SJSA1 (cell line): ENCODE data around the gene PCBD1. TPM values are rescaled to one million over a fixed set of nuclear protein-coding genes. Genes with fewer than 3 reads are reported as not detected.

Experiments
- DNase-seq, 2 experiments: peaks; one replicate each; pipeline ENCODE4 v3.0.0-alpha.2; 2015 to 2020; ENCODE audit warnings: low spot score in 2 of 2, low read depth in 1 of 2
- H3K27ac ChIP-seq: fragments of 250-450 bp; sonication (Bioruptor Pico); 2 replicates; pipeline ENCODE4 v1.5.1; 2020; ENCODE audit warnings: mild to moderate bottlenecking, moderate library complexity
- H3K27me3 ChIP-seq: fragments of 250-450 bp; sonication (Bioruptor Pico); replicated peaks from 2 replicates; pipeline ENCODE4 v1.5.1; 2020; ENCODE audit warnings: mild to moderate bottlenecking, moderate library complexity
- H3K36me3 ChIP-seq: fragments of 250-450 bp; sonication (Bioruptor Pico); 2 replicates; pipeline ENCODE4 v1.5.1; 2020; ENCODE audit warnings: mild to moderate bottlenecking
- H3K4me1 ChIP-seq: fragments of 250-450 bp; sonication (Bioruptor Pico); replicated peaks from 2 replicates; pipeline ENCODE4 v1.6.1; 2021; ENCODE audit warnings: mild to moderate bottlenecking
- H3K4me3 ChIP-seq: fragments of 250-450 bp; sonication (Bioruptor Pico); 2 replicates; pipeline ENCODE4 v1.5.1; 2020; ENCODE audit warnings: mild to moderate bottlenecking
- H3K9me3 ChIP-seq: fragments of 250-450 bp; sonication (Bioruptor Pico); replicated peaks from 2 replicates; pipeline ENCODE4 v1.5.1; 2020; ENCODE audit warnings: mild to moderate bottlenecking
- total RNA-seq: library from RNA; depleted of rRNA; stranded (reverse); fragments of >200 nt; shearing (Covaris generic); gene quantifications from 2 replicates; pipeline ENCODE4 v1.2.3, GENCODE V29; 2014

The PCBD1 gene
- total RNA-seq, 1 experiment from 2014 or later, result 32.8 TPM

DNA sequence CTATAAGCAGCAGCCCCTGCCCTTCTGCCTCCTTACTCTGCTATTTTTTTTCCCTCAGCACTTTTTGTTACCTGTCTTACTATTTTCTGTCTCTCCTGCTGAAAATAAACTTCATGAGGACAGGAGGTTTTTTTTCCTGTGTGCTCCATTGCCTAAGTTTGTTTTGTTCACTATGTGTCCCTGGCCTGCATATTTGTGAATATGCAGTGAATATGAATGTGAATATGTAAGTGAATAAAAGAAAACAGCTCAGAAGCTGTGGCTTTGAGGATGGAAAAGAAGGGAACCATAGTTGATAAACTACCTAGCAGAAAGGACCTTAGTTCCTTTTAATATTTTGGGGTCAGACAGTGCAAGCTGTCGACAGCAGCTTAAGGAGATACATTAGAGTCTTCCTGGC is 34.9 kb downstream of the PCBD1 start:
- Histone ChIP-seq H3K4me3 (no peak overlapping the region), H3K36me3 (peaks cover 60% of the 10 kb centered on the region), H3K4me1 (peaks cover 24% of the 10 kb centered on the region), H3K27me3 (no peaks in the 10 kb centered on the region), H3K27ac (no peak overlapping the region), H3K9me3 (no peaks in the 10 kb centered on the region)
- DNase-seq, result no peak

DNA sequence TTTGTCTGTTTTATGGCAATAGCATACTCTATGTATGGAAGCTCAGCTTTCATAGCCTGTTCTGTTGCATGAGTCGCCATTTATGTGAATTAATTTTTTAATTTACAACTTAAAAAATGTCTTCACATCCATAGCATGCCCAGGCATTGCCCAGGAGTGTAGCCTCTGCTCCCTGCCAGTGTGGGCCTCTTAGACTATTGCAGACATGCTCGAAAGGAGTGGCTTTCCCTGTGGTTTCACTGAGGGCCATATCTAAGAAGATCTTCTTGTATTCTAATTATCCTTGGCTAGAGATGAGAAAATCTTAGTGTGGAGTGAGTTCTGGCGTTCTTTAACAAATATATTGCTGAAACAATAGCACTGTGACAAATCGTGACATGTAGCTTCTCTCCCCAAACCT is 35.3 kb downstream of the PCBD1 start:
- Histone ChIP-seq H3K4me1 (peaks cover 27% of the 10 kb centered on the region), H3K27ac (no peak overlapping the region)
- no peak for DNase-seq

DNA sequence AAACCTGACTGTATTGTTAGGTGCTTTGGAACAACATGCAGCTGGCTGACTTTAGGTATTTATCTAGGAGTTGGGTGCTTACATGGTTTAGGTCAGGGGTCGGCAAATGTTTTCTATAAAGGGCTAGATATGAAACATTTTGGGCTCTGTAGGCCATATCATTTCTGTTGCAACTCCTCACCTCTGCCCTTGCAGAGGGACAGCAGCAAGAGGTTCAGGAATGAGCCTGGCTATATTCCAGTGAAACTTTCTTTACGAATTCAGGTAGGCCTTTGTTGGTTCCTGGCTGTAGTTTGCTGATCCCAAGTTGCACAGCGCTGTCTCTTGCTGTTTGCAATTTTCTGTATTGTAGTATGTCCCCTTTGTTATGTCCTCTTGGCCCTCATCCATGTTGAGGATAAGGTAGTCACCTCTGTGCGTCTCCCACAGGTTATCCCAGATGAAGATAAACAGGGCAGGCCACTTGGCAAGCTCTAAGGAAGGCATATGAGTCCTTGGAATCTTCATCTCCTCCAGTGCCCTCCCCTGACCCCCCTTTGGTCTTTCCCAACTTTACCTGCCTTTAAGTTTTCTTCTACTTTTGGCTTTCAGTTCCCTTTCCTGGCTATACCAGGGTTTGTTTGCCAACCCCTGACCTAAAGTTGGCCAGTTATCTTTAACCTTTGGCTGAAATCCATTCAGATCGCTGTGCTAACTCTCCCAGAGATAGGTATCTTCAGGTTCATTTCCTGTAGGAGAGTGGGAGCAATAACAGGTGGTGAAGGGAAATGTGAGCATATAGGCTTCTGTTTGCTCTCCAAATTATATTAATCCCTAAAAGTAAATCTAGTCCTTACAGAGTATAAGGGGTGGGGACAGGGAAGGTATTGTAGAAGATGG is 36.5 kb downstream of the PCBD1 start:
- peaks cover 55% of the 10 kb centered on the region for H3K36me3 ChIP-seq
- H3K27me3 ChIP-seq, result no peaks in the 10 kb centered on the region
- H3K4me3 ChIP-seq, result no peak overlapping the region
- no peak for DNase-seq
- H3K27ac ChIP-seq, result no peak overlapping the region
- H3K4me1 ChIP-seq, result peaks cover 39% of the 10 kb centered on the region
- H3K9me3 ChIP-seq, result no peaks in the 10 kb centered on the region

More for the DNA sequence above, 35.3 kb downstream of the PCBD1 start:
- H3K4me3 ChIP-seq, result no peak overlapping the region
- H3K9me3 ChIP-seq, result no peaks in the 10 kb centered on the region
- no peaks in the 10 kb centered on the region for H3K27me3 ChIP-seq
- H3K36me3 ChIP-seq, result peaks cover 59% of the 10 kb centered on the region

GRCh38 chr10:70850097-70850496 is 38.3 kb downstream of the PCBD1 start:
- DNase-seq, result no peak
- Histone ChIP-seq H3K27ac (peak overlapping the region; percentile 85), H3K4me1 (peaks cover 44% of the 10 kb centered on the region), H3K9me3 (no peaks in the 10 kb centered on the region), H3K4me3 (no peak overlapping the region), H3K36me3 (peaks cover 57% of the 10 kb centered on the region), H3K27me3 (no peaks in the 10 kb centered on the region)

GRCh38 chr10:70849582-70850016 is 38.8 kb downstream of the PCBD1 start:
- Histone ChIP-seq H3K27me3 (no peaks in the 10 kb centered on the region), H3K9me3 (no peaks in the 10 kb centered on the region), H3K27ac (peak overlapping the region; percentile 85), H3K4me1 (peaks cover 44% of the 10 kb centered on the region), H3K4me3 (no peak overlapping the region), H3K36me3 (peaks cover 55% of the 10 kb centered on the region)
- peak; percentile 60 to 88 for DNase-seq

DNA sequence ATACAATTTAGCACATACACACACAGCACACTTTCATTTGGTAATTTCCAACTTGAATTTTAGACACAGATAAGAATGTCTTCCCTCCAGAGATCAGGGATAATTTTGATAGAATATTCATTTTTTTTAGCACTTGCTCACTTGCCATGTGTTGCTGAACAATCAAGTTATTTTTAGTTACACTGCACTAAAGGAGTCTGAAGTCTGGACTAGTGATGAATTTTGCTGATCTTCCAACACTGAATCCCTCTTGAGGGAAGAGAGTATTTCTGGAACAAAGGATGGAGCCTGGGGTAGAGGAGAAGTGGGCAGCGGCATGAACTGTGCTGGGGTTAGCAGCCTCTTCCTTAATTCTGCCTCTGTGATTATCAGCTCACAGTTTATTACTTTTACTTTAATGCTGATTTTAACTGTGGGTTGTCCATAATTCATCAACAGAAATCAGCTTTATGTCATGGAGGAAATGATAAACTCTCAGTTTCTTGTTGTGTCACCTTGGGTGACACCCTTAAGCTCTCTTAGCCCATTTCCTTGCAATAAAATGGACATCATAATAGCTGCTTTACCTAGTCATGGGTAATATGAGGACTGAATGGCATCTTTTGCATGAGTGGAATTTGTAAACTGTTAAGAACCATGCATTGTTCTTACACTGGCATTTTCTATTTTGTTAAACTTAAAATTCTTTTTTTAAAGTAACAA is 40.6 kb downstream of the PCBD1 start:
- Histone ChIP-seq H3K27me3 (no peaks in the 10 kb centered on the region), H3K27ac (peak overlapping the region; percentile 85), H3K9me3 (no peaks in the 10 kb centered on the region), H3K4me3 (no peak overlapping the region), H3K4me1 (peaks cover 44% of the 10 kb centered on the region), H3K36me3 (peaks cover 51% of the 10 kb centered on the region)
- peak in 1 of 2 experiments; percentile 74 for DNase-seq

DNA sequence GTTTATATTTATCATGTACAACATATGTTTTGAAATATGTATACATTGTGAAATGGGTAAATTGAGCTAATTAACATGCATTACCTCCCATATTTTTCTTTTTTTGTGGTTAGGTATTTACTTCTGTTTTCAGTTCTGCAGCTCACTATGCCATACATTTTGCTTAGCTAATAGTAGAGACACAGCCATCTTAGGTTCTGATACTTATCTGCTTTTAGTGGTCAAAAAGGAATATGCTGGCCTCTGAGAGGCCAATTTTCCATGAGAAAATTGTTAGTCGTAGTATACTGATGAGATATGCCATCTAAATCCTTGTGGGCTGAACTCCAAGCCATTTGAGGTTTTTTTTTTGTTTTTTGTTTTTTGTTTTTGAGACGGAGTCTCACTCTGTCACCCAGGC is 41.6 kb downstream of the PCBD1 start:
- H3K27ac ChIP-seq, result peak overlapping the region; percentile 85
- H3K4me3 ChIP-seq, result no peak overlapping the region
- H3K4me1 ChIP-seq, result peaks cover 44% of the 10 kb centered on the region
- peaks cover 47% of the 10 kb centered on the region for H3K36me3 ChIP-seq
- no peaks in the 10 kb centered on the region for H3K27me3 ChIP-seq
- no peak for DNase-seq
- H3K9me3 ChIP-seq, result no peaks in the 10 kb centered on the region

- Histone ChIP-seq H3K4me3 (no peak overlapping the region), H3K4me1 (peaks cover 43% of the 10 kb centered on the region), H3K27me3 (no peaks in the 10 kb centered on the region), H3K9me3 (no peaks in the 10 kb centered on the region), H3K27ac (no peak overlapping the region), H3K36me3 (peaks cover 39% of the 10 kb centered on the region)
- DNase-seq, result no peak
These were observed 42.5 kb downstream of the PCBD1 start for GRCh38 chr10:70845816-70846215.

DNA sequence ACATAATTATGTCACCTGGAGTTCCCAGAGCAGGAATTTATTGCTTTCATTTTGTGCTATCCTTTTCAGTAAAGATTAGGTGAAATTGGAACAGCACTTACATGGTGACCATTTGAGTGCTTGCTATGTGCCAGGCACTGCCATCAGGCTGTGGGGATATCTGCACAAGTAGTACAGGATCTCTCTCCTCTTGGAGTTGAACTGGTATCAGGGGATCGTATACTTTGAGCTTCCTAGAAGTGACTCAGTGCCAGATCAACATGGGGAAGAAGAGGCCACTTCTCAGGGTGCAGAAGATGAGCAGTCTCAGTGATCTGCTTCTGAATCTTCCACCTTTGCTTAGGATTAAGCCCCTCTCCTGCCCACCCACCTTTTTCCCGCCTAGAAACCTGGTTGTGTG is 43.1 kb downstream of the PCBD1 start:
- no peaks in the 10 kb centered on the region for H3K27me3 ChIP-seq
- H3K36me3 ChIP-seq, result peaks cover 33% of the 10 kb centered on the region
- H3K27ac ChIP-seq, result no peak overlapping the region
- no peak for DNase-seq
- H3K4me1 ChIP-seq, result peaks cover 38% of the 10 kb centered on the region
- no peak overlapping the region for H3K4me3 ChIP-seq
- no peaks in the 10 kb centered on the region for H3K9me3 ChIP-seq

DNA sequence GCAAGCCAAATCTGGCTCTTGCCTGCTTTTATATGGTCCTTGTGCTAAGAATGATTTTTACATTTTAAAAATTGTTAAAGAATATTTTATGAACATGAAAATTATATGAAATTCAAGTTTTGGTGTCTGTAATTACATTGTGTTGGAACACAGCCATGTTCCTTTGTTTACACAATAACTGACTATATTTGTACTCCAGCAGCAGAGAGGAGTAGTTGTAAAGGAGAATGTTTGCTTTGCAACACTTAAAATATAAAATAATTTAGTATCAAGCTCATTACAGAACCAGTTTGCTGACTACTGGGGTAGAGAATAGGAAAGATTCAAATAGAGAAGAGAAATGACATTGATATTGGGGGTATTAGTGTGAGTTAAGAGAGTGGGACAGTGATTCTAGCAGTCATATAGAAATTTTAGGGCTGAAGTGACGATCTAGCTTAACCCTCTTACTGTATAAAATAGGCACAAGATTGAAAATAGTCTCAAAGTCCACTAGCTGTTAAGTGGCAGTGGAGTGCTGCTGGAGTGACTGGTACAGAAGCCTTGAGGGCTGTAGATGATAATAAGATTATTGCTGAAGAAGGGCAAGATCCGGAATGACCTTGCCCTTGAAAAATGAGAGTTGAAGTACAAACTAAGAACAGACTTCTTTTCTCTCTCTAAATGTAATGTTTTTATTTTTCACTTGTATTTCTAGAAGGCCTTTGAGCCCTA is 44.4 kb downstream of the PCBD1 start:
- Histone ChIP-seq H3K36me3 (peaks cover 31% of the 10 kb centered on the region), H3K4me1 (peaks cover 24% of the 10 kb centered on the region), H3K27ac (no peak overlapping the region), H3K27me3 (no peaks in the 10 kb centered on the region), H3K9me3 (no peaks in the 10 kb centered on the region), H3K4me3 (no peak overlapping the region)
- DNase-seq, result no peak

- Histone ChIP-seq H3K27me3 (no peaks in the 10 kb centered on the region), H3K36me3 (peaks cover 37% of the 10 kb centered on the region), H3K4me3 (no peak overlapping the region), H3K27ac (no peak overlapping the region), H3K4me1 (peaks cover 18% of the 10 kb centered on the region), H3K9me3 (no peaks in the 10 kb centered on the region)
- no peak for DNase-seq
These were observed 45.0 kb downstream of the PCBD1 start for GRCh38 chr10:70843333-70843732.

- 0 out of 2 replicates have a peak, but pooled peaks cover 3% of the 10 kb centered on the region for H3K9me3 ChIP-seq
- H3K4me1 ChIP-seq, result peaks cover 8% of the 10 kb centered on the region
- DNase-seq, result no peak
- no peak overlapping the region for H3K4me3 ChIP-seq
- peaks cover 46% of the 10 kb centered on the region for H3K36me3 ChIP-seq
- H3K27me3 ChIP-seq, result no peaks in the 10 kb centered on the region
- no peak overlapping the region for H3K27ac ChIP-seq
These were observed 47.5 kb downstream of the PCBD1 start for GRCh38 chr10:70840836-70841235.

- H3K4me1 ChIP-seq, result peaks cover 24% of the 10 kb centered on the region
- no peak overlapping the region for H3K4me3 ChIP-seq
- no peak for DNase-seq
- peaks cover 46% of the 10 kb centered on the region for H3K36me3 ChIP-seq
- no peak overlapping the region for H3K27ac ChIP-seq
- 0 out of 2 replicates have a peak, but pooled peaks cover 3% of the 10 kb centered on the region for H3K9me3 ChIP-seq
- no peaks in the 10 kb centered on the region for H3K27me3 ChIP-seq
These were observed 50.0 kb downstream of the PCBD1 start for GRCh38 chr10:70838270-70838805.
